Measurements from ENCODE around the gene MDH1.
A peak's percentile ranks its signal among the peaks of the same experiment; 100 is the strongest.
"Not testable (repeated sequence)": the region's sequence is repeated elsewhere in the genome, so short reads cannot be mapped to it uniquely, and the experiment has no call there.

MDH1 gene

GRCh38 chr2:63588385-63589147 is at the start of gene MDH1, which contains the start of gene WDPCP:
MDH1 (plus strand) TSS chr2:63588963; CDS start chr2:63589044, 81 bp downstream.
WDPCP (minus strand) TSS chr2:63588477; CDS start chr2:63588271, 206 bp downstream.
- DNase-seq (ENCODE audit: low read depth in 2 of 2) = peak; percentile 84 to 91

DNA sequence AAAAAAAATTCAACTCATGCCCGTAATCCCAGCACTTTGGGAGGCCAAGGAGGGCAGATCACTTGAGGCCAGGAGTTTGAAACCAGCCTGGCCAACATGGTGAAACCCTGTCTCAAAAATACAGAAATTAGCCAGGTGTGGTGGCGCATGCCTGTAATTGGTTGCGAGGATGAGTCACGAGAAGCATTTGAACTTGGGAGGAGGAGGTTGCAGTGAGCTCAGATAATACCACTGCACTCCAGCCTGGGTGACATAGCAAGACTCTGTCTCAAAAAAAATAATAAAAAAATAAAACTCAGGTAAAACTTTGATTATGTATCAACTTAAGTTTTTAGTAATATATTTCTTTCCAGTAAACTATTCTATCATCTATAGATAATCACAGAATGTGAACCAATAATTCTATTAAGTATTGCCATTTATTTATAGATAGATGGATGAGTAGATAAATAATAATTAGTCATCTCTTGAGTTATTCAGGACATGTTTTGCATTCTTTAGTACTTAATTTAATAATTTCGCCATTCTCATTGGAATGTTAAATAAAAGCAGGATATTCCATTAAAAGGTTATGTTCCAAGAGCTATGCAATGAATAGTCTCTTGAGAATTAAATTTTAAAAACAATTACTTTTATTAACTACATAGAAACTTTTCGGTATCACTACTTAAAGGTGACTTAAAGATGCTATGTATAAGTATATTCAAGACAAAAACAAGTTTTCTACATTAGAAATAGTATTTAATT is 49.2 kb upstream of the MDH1 start:
- no peak for DNase-seq (ENCODE audit: low read depth in 2 of 2)

DNA sequence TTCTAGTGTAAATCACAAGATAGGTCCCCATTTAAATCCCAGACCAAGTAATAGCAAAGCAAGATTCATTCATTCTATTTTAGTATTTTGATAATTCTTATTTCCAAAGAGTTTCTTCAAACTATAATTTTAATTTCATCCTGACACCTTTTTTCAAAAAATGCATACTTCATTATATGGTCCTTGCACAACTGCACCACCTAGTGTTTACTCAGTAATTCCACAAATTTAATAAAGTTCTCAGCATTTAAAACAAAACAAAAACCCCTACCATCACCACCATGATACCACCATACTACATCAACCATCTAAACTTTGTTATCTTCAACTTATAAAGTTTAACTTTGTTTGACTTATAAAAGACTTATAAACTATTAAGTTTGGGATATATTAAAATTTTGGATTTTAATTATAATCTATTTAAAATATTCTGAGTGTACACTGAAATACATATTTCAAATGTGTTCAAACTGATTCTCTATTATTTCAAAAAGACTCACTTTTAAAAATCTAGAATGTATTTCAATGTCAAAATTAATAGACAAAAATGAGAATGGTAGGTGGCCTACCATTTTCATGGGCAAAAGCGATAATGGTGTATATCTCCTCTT is 44.6 kb upstream of the MDH1 start:
- no peak for DNase-seq (ENCODE audit: low read depth in 2 of 2)

GRCh38 chr2:63545023-63545422 is 43.7 kb upstream of the MDH1 start:
- no peak for DNase-seq (ENCODE audit: low read depth in 2 of 2)

- no peak for DNase-seq (ENCODE audit: low read depth in 2 of 2)
These were observed 35.7 kb upstream of the MDH1 start for GRCh38 chr2:63553049-63553448.

- no peak for DNase-seq (ENCODE audit: low read depth in 2 of 2)
These were observed 33.5 kb upstream of the MDH1 start for GRCh38 chr2:63555299-63555698.

- DNase-seq (ENCODE audit: low read depth in 2 of 2) = no peak
These were observed 32.8 kb upstream of the MDH1 start for GRCh38 chr2:63555931-63556330.

GRCh38 chr2:63557819-63558218 is 30.9 kb upstream of the MDH1 start:
- not testable (repeated sequence) for DNase-seq (ENCODE audit: low read depth in 2 of 2)

GRCh38 chr2:63558922-63559321 is 29.8 kb upstream of the MDH1 start:
- not testable (repeated sequence) for DNase-seq (ENCODE audit: low read depth in 2 of 2)

DNA sequence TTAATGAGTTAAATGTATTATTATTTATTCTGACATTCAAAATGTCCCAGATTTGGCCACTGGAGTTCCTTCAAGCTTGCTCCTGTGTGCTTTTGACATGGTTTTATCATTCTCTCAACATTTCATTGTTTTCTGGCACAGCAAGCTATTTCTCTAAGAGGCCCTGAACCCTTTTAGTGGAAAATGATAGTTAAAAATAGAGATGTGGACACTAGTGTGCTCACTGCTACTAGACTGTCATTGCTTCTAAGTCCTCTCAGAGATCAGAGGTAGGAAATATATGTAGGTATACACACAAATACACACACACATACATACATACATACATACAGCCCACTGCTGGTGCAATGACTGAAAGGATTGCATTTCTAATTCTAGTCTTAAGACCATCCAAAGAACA is 26.0 kb upstream of the MDH1 start:
- no peak for DNase-seq (ENCODE audit: low read depth in 2 of 2)

DNA sequence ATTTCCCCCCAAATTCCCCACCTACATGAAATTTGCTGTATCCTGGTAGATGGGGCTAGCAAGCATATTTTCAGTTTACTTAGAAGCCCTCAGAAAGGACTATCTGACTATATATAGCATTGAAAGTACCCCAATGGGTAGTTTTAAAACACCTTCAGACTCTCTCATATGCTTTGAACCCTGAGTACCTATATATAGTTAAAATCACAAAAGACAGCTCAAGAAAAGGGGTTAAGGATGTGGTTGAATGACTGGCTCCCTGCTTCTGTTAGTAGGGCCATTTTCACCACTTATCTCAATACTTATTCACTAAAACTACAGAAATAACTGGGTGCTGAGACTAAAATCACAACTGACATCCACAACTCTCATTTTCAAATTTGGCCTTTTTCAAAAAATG is 19.0 kb upstream of the MDH1 start:
- DNase-seq (ENCODE audit: low read depth in 2 of 2) = no peak

DNA sequence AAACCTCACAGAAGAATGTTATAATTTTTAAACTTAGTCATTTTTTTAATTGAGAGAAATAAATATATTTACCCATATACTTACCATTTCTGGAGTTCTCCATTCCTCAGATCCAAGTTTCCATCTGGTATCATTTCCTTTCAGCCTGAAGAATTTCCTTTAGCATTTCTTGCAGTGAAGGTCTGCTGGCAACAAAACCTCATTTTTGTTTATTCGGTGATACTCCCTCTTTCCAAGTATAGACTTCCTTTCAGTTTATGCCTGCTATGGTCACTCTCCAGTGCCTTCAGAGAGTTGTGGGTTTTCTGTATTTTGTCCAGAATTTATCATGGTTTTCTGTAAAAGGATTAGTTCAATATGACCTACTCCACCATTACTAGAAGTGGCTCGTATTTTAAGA is 17.5 kb upstream of the MDH1 start:
- DNase-seq (ENCODE audit: low read depth in 2 of 2) = no peak

GRCh38 chr2:63572001-63572400 is 16.8 kb upstream of the MDH1 start:
- DNase-seq (ENCODE audit: low read depth in 2 of 2) = no peak

- not testable (repeated sequence) for DNase-seq (ENCODE audit: low read depth in 2 of 2)
These were observed 15.7 kb upstream of the MDH1 start for GRCh38 chr2:63573026-63573425.

GRCh38 chr2:63573726-63574345 is 14.9 kb upstream of the MDH1 start:
- not testable (repeated sequence) for DNase-seq (ENCODE audit: low read depth in 2 of 2)

DNA sequence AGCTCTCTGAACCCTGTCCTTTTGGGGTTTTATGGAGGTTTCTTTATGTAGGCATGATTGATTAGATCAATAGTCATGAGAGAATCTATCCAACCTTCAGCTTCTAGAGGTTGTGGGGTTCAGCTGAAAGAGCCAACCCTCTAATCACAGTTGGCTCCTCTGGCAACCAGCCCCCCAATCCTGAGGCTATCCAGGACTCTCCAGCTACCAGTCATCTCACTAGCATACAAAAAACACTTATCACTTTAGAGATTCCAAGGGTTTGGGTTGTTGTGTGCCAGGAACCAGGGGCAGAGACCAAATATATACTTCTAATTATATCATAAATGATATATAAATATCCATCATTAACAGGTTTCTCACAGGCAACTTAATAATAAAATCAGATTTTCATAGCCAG is 12.2 kb upstream of the MDH1 start:
- no peak for DNase-seq (ENCODE audit: low read depth in 2 of 2)

- DNase-seq (ENCODE audit: low read depth in 2 of 2) = no peak
These were observed 10.0 kb upstream of the MDH1 start for GRCh38 chr2:63578767-63579166.

DNA sequence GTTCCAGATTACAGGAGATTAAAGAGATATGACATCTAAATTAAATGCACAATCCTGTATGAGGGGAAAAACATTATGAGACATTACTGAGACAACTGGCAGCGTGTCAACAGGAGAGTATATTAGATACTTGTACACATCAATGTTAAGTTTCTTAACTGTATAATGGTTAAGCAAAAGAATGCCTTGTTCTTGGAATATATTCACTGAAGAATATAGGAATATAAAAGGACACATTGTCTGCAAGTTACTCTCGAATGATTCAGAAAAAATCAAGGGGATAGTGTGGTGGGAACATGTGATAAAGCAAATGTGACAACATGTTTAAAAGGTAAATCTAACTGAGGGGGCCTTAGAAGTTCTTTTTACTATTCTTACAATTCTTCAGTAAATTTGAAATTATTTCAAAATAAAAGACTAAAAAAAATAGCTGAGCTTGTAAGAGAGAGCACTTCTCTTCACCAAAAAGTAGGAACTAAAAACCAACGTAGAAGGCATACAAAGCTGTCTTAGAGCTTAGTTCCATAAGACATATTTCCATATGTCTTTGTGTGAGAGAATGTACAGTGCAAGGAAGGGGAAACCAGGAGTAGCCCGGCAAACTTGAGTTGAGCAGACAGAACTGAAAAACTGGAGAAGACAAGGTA is 8.0 kb upstream of the MDH1 start:
- no peak for DNase-seq (ENCODE audit: low read depth in 2 of 2)

DNA sequence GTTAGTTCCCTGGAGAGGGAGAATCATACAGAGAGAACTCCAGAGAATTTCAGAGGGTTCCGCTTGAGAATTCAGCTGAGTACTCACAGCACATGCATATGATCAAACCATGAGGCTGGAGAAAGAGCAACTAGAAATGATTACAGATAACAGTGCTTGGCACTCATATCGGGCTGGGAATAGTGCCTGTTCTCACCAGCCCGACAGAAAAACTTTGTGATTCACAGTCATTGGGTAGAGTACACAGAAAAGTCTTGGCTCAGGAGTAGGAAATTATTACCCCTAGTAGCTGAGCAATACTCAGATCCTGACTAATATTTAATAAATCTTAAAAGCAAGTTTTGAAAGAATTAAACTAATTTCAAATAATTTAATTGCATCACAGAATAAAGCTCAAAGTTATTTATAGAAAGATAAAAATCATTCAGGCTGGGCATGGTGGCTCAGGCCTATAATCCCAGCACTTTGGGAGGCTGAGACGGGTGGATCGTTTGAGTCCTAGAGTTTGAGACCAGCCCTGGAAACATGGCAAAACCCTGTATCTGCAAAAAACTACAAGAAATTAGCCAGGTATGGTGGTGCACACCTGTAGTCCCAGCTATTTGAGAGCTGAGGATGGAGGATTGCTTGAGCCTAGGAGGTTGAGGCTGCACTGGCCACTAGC is 7.3 kb upstream of the MDH1 start:
- DNase-seq (ENCODE audit: low read depth in 2 of 2) = no peak

DNA sequence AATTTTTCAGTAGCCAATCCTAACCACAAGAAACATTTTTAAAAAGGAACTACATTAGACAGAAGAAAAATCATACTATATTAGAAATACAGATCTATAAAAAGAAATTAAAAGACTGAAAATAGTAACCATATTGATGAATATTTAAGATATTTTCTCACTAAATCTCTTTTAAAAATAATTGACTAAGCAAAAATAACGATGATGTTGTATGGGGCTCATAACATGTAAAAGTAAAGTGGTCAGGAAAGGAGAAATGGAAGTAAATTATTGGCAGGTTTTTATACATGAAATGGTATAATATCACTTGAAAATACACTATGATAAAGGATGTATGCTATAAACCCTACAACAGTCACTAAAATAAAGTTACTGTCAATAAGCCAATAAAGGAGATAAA is 5.9 kb upstream of the MDH1 start:
- no peak for DNase-seq (ENCODE audit: low read depth in 2 of 2)

- no peak for DNase-seq (ENCODE audit: low read depth in 2 of 2)
These were observed 864 bp upstream of the MDH1 start for GRCh38 chr2:63587814-63588384.

Data from activated CD8-positive, alpha-beta memory T cell treated with anti-CD3 and anti-CD28 coated beads for 4 hours (primary cell).